ENCODE data around the gene DEPDC4.

DNA sequence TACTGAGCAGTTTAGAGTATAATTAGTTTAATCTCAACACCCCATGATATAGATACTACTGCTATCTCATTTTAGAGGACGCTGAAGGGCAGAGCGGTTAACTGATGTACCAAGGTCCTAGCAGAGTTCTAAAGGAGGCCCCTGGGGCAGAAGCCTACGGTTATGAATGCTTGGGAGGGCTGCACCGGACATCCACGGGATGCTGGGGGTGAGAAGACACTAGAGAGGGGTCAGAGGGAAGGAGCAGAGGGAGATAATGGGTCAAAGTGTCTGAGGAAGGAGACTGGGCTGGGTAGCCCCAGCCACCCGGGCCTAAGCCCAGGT is 67.9 kb downstream of the DEPDC4 start:
- TF ChIP-seq, protein P1, sequence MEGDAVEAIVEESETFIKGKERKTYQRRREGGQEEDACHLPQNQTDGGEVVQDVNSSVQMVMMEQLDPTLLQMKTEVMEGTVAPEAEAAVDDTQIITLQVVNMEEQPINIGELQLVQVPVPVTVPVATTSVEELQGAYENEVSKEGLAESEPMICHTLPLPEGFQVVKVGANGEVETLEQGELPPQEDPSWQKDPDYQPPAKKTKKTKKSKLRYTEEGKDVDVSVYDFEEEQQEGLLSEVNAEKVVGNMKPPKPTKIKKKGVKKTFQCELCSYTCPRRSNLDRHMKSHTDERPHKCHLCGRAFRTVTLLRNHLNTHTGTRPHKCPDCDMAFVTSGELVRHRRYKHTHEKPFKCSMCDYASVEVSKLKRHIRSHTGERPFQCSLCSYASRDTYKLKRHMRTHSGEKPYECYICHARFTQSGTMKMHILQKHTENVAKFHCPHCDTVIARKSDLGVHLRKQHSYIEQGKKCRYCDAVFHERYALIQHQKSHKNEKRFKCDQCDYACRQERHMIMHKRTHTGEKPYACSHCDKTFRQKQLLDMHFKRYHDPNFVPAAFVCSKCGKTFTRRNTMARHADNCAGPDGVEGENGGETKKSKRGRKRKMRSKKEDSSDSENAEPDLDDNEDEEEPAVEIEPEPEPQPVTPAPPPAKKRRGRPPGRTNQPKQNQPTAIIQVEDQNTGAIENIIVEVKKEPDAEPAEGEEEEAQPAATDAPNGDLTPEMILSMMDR (conservative IDR thresholded peaks at IDR 0.05; ENCODE audit: low read depth in 2 of 2) = no peak
- no peak for TF ChIP-seq POLR2AphosphoS5 (IDR thresholded peaks at IDR 0.05; ENCODE audit: low read depth)
- TF ChIP-seq, protein P2, sequence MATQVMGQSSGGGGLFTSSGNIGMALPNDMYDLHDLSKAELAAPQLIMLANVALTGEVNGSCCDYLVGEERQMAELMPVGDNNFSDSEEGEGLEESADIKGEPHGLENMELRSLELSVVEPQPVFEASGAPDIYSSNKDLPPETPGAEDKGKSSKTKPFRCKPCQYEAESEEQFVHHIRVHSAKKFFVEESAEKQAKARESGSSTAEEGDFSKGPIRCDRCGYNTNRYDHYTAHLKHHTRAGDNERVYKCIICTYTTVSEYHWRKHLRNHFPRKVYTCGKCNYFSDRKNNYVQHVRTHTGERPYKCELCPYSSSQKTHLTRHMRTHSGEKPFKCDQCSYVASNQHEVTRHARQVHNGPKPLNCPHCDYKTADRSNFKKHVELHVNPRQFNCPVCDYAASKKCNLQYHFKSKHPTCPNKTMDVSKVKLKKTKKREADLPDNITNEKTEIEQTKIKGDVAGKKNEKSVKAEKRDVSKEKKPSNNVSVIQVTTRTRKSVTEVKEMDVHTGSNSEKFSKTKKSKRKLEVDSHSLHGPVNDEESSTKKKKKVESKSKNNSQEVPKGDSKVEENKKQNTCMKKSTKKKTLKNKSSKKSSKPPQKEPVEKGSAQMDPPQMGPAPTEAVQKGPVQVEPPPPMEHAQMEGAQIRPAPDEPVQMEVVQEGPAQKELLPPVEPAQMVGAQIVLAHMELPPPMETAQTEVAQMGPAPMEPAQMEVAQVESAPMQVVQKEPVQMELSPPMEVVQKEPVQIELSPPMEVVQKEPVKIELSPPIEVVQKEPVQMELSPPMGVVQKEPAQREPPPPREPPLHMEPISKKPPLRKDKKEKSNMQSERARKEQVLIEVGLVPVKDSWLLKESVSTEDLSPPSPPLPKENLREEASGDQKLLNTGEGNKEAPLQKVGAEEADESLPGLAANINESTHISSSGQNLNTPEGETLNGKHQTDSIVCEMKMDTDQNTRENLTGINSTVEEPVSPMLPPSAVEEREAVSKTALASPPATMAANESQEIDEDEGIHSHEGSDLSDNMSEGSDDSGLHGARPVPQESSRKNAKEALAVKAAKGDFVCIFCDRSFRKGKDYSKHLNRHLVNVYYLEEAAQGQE (IDR thresholded peaks at IDR 0.05; ENCODE audit: unreplicated experiment) = no peak
- TF ChIP-seq STAT1 (IDR thresholded peaks at IDR 0.05; ENCODE audit: unreplicated experiment) = no peak
- no peak for TF ChIP-seq EZH2phosphoT487 (IDR thresholded peaks at IDR 0.05; ENCODE audit: unreplicated experiment)
- TF ChIP-seq JUNB (IDR thresholded peaks at IDR 0.05; ENCODE audit: unreplicated experiment) = no peak
- no peak for TF ChIP-seq CREB1 (CRISPR knock-in tag; IDR thresholded peaks at IDR 0.05; ENCODE audit: low read depth)
- no peak for TF ChIP-seq EZH2 (IDR thresholded peaks at IDR 0.05; ENCODE audit: low read depth, unreplicated experiment)
- TF ChIP-seq, protein P3, sequence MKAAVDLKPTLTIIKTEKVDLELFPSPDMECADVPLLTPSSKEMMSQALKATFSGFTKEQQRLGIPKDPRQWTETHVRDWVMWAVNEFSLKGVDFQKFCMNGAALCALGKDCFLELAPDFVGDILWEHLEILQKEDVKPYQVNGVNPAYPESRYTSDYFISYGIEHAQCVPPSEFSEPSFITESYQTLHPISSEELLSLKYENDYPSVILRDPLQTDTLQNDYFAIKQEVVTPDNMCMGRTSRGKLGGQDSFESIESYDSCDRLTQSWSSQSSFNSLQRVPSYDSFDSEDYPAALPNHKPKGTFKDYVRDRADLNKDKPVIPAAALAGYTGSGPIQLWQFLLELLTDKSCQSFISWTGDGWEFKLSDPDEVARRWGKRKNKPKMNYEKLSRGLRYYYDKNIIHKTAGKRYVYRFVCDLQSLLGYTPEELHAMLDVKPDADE (IDR thresholded peaks at IDR 0.05) = no peak
- TF ChIP-seq ZNF331 (CRISPR knock-in tag; IDR thresholded peaks at IDR 0.05; ENCODE audit: low read depth) = no peak
- no peak for TF ChIP-seq NANOG (IDR thresholded peaks at IDR 0.05; ENCODE audit: borderline replicate concordance)
- no peak for TF ChIP-seq ZNF114 (CRISPR knock-in tag; IDR thresholded peaks at IDR 0.05)
- TF ChIP-seq, protein P4, sequence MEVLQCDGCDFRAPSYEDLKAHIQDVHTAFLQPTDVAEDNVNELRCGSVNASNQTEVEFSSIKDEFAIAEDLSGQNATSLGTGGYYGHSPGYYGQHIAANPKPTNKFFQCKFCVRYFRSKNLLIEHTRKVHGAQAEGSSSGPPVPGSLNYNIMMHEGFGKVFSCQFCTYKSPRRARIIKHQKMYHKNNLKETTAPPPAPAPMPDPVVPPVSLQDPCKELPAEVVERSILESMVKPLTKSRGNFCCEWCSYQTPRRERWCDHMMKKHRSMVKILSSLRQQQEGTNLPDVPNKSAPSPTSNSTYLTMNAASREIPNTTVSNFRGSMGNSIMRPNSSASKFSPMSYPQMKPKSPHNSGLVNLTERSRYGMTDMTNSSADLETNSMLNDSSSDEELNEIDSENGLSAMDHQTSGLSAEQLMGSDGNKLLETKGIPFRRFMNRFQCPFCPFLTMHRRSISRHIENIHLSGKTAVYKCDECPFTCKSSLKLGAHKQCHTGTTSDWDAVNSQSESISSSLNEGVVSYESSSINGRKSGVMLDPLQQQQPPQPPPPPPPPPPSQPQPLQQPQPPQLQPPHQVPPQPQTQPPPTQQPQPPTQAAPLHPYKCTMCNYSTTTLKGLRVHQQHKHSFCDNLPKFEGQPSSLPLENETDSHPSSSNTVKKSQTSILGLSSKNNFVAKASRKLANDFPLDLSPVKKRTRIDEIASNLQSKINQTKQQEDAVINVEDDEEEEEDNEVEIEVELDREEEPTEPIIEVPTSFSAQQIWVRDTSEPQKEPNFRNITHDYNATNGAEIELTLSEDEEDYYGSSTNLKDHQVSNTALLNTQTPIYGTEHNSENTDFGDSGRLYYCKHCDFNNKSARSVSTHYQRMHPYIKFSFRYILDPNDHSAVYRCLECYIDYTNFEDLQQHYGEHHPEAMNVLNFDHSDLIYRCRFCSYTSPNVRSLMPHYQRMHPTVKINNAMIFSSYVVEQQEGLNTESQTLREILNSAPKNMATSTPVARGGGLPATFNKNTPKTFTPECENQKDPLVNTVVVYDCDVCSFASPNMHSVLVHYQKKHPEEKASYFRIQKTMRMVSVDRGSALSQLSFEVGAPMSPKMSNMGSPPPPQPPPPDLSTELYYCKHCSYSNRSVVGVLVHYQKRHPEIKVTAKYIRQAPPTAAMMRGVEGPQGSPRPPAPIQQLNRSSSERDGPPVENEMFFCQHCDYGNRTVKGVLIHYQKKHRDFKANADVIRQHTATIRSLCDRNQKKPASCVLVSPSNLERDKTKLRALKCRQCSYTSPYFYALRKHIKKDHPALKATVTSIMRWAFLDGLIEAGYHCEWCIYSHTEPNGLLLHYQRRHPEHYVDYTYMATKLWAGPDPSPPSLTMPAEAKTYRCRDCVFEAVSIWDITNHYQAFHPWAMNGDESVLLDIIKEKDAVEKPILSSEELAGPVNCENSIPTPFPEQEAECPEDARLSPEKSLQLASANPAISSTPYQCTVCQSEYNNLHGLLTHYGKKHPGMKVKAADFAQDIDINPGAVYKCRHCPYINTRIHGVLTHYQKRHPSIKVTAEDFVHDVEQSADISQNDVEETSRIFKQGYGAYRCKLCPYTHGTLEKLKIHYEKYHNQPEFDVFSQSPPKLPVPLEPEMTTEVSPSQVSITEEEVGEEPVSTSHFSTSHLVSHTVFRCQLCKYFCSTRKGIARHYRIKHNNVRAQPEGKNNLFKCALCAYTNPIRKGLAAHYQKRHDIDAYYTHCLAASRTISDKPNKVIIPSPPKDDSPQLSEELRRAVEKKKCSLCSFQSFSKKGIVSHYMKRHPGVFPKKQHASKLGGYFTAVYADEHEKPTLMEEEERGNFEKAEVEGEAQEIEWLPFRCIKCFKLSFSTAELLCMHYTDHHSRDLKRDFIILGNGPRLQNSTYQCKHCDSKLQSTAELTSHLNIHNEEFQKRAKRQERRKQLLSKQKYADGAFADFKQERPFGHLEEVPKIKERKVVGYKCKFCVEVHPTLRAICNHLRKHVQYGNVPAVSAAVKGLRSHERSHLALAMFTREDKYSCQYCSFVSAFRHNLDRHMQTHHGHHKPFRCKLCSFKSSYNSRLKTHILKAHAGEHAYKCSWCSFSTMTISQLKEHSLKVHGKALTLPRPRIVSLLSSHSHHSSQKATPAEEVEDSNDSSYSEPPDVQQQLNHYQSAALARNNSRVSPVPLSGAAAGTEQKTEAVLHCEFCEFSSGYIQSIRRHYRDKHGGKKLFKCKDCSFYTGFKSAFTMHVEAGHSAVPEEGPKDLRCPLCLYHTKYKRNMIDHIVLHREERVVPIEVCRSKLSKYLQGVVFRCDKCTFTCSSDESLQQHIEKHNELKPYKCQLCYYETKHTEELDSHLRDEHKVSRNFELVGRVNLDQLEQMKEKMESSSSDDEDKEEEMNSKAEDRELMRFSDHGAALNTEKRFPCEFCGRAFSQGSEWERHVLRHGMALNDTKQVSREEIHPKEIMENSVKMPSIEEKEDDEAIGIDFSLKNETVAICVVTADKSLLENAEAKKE (CRISPR knock-in tag; IDR thresholded peaks at IDR 0.05) = no peak
